Measurements from ENCODE around the gene CXCL10.
"Not testable (repeated sequence)": the region's sequence is repeated elsewhere in the genome, so short reads cannot be mapped to it uniquely, and the experiment has no call there.

The CXCL10 gene

GRCh38 chr4:76024065-76024464 is 768 bp upstream of the CXCL10 start:
- DNase-seq = no peak

DNA sequence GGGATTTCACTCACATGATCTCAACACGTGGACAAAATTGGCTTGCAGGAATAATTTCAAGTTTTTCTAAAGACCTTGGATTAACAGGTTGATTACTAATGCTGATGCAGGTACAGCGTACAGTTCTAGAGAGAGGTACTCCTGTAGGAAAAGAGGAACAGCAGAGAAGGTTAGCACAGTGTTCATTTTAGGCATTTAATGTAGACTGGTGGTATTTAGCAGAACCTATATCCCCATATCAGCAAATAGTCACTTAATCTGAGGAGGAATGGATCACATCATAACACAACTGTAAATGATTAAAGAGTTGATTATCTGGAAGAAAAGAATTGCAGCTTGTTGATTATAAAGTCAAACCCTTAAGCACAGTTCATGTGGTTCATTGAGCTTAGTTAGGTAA is 620 bp downstream of the CXCL10 start:
- DNase-seq = no peak

DNA sequence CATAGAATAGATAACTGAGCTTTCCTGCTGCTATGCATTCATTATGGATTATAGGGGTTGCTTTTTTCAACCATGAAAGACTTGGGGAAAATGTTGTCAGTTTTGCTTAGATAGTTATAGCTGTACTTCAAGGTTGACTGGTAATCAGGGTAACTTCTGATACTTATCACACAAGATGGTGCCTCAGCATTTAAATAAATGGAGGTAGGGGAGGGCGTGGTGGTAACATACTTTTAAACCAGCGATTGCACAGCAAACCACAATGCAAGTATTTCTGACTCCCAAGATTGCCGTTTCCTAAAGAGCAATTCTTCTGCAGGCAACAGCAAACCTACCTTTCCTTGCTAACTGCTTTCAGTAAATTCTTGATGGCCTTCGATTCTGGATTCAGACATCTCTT is 1.3 kb downstream of the CXCL10 start:
- DNase-seq = no peak

DNA sequence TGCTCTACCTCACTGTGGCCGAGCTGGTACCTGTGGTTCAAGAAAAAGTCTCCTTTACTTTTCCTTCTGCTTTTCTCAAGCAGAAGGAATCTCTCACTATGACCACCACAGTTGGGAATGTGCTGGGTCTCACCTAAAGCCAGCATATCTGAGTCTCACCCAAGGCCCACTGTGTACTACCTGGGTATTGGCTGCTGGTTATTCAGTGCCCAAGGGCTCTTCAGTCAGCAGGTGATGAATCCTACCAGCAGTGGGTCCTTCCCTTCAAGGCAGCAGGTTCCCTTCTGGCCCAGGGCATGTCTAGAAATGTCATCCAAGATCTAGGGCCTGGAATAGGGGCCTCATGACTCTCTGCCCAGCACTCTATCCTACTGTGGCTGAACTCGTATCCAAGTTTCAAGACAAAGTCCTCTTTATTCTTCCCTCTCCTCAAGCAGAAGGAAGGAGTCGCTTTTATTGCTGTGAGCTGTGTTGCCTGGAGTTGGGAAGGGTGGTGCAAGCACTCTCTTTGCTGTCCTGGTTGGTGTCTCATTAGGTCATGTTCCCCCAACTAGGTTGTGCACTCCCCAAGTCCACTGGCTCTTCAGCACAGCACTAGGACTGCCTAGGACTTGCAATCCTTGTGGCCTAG is 6.1 kb downstream of the CXCL10 start:
- no peak for DNase-seq

DNA sequence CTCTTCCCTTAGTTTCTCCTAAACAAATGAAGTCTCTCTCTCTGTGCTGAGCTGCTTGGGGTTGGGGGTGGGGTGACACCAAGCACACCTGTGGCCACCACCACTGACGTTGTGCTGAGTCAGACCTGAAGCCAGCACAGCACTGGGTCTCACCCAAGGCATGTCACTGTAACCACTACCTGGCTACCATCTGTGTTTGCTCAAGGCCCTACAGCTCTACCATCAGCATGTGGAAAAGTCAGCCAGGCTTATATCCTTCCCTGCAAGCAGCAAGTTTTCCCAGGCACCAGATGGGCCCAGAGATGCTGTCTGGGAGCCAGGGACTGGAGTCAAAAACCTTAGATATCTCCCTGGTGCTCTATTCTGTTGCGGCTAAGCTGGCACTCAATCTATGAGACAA is 6.9 kb downstream of the CXCL10 start:
- no peak for DNase-seq

DNA sequence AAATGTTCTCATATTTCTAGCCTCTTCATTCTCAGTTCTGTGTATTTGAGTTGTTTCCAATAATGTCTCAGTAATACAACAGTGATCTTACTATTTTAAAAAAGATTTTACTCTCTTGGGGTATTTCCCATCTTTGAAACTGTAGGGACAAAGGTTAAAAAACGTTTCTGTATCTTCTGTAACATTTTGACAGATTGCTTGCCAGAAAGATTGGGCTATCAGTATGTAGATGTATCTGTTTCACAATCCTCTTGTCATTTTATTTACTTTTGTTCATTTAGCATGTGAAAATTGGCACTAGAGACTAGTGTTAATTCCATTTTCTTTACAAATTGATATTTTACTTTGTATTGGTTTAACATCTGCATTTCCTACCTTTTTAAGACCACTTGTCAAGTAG is 9.8 kb downstream of the CXCL10 start:
- no peak for DNase-seq

DNA sequence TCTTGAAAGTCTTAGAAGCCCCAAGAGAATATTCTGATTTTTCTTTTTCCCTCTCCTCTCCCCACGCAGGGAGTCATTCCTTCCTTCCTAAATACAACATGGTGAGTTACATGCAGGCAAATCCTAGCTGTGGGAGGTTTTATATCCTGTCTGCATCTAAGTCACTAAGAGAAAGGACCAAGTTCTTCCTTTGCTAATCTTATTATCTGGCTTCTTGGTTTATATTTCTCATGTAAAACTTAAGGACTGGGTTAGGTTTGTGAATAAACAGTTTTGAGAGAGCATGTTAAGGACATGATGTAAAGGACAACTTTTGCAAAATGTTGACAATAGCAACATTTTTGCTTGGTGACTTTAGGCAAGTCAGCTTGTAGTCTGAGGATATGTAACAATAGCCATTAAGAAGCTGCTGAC is 10.9 kb downstream of the CXCL10 start:
- no peak for DNase-seq

GRCh38 chr4:76011700-76012387 is 11.5 kb downstream of the CXCL10 start:
- DNase-seq = no peak

- DNase-seq = no peak
These were observed 12.2 kb downstream of the CXCL10 start for GRCh38 chr4:76011018-76011670.

DNA sequence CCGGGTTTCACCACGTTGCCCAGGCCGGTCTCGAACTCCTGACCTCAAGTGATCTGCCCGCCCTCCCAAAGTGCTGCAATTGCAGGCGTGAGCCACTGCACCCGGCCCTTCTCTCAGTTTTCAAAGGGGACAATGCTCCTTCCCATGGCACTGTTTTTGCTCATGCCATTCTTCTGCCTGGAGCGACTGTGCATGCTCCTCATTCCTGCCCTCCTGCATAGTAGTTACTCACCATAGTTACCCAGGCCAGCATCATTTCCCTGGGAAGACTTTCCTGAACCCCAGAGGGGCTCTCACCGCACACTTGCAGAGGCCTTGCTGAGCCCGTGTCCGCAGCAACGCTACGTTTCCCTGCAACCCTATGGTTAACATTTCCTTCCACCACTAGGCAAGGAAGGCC is 12.7 kb downstream of the CXCL10 start:
- DNase-seq = no peak

- no peak for DNase-seq
These were observed 14.0 kb downstream of the CXCL10 start for GRCh38 chr4:76009311-76009710.

GRCh38 chr4:76007089-76007862 is 16.0 kb downstream of the CXCL10 start, which contains the start of gene CXCL9:
TSS of gene CXCL9 (minus strand) at chr4:76007509. CDS start at chr4:76007449, 60 bp downstream.
- DNase-seq = no peak

DNA sequence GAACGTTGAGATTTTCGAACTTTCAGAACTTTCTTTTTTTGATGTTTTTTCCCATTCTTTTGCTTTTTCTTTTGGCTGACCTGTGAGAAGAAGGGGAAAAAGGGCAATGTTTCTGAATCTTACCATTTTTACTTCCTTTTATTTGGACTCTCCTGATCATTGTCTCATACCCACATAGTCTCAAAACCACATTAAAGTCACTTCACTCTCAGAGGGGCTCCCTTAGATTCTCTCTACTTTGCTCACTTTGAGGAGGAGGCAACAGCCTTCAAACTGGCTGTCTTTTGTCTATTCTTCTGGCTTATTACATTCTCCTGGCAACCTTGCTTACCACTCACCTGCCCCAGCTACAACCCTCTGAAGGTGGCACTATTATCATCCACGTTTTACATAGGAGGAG is 19.7 kb downstream of the CXCL10 start:
- DNase-seq = no peak

- DNase-seq = no peak
These were observed 20.3 kb downstream of the CXCL10 start for GRCh38 chr4:76003035-76003434.

DNA sequence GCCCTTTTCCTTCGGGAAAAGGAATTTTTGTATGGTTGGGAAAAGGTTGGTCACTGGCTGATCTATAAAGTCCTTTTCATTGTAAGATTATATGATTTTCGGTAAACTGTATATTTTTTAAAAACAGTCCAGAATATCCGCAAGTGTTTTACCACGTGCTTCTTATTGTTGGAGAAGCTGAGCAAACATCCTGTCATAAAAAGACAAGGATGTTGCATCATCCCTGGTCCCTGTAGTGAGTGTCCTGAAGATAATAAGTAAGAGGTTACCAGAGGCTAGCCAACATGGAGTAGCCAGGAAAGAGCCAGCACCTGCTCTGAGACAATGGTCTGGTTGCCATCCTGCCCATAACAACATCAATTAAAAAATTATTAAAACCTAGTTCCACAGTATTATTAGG is 21.1 kb downstream of the CXCL10 start:
- no peak for DNase-seq

DNA sequence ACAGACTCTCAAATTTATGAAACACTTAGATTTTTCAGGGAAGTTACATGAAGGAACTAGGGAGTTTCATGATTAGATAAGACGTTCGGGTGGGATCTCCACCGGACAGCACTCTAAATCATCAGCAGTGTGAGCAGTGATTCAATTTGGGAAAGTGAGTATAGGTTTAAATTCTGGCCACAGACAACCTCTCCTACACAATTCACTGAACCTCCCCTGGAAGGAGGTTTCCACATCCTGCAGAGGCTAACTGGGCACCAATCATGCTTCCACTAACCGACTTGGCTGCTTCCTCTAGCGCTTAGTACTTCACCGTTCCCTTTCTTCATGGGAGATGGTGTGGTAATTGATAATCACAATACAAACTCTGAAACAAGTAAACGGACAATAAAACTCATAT is 21.6 kb downstream of the CXCL10 start:
- no peak for DNase-seq

DNA sequence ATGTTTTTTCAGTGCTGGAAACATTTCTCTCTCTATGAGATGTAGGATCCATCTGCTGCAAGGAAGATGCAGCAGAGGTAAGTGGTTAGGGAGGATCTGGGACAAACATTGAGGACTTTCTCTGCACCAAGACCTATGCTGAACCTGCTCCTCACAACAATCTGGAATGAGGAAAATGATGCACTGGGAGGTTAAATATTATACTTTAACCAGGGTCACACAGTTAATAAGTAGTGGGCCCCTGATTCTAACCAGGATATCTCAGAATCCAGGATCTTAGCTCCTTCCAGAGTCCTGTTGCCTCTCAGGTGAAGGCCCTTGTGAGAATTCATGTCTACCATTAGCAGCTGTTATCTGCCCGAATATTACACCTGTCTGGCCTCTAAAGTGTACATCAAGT is 23.0 kb downstream of the CXCL10 start:
- DNase-seq = no peak

DNA sequence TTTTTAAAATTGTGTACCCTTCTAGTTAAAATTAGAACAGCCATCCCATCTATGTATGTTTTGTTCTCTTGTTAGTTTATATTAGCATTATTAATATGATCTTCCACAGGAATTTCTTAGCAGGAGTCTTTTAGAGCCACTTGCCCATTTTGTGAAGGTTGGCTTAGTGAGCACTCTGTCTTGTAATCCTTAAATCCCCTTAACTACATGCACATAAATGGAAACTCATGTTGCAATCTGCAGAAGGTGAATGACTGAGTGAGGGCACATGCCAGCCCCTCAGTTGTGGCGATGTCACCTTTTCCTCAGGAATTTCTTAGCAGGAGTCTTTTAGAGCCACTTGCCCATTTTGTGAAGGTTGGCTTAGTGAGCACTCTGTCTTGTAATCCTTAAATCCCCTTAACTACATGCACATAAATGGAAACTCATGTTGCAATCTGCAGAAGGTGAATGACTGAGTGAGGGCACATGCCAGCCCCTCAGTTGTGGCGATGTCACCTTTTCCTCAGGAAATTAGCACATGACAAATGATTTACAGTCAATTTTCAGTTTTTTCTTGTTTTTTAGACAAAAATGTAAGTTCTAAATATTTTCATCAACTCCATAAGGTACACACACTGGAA is 24.7 kb downstream of the CXCL10 start:
- not testable (repeated sequence) for DNase-seq

DNA sequence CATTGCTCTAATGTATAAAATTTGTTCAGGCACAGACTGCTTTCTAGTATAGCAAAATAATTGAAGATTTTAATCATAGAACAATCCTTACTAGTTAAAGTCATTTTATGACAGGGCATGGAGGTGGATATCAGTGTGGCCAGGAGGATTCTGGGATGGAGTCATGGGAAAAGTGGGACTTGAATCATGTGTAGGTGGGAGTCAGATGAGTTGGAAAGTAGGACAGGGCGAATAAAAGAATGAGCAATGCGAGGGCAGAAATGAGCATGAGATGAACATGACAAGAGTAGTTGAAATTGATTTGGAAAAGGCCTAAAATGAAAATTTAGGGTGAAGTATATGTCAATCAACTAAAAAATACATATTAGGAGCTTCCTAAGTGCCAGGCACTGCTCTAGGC is 25.4 kb downstream of the CXCL10 start:
- DNase-seq = no peak

GRCh38 chr4:75997081-75997480 is 26.2 kb downstream of the CXCL10 start:
- no peak for DNase-seq

DNA sequence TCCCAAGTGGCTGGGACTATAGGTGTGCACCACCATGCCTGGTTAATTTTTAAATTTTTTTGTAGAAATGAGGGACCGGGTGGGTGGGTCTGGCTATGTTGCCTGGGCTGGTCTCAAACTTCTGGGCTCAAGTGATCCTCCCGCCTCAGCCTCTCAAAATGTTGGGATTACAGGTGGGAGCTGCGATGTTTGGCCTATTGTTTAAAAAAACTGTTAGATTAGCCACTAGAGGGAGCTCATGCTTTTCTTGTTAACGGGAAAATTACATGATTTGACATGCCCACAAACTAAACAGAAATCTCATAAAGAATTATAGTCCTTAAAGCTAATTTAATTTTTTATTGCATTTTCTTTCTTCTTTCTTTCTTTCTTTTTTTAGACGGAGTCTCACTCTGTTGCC is 27.6 kb downstream of the CXCL10 start:
- DNase-seq = no peak

DNA sequence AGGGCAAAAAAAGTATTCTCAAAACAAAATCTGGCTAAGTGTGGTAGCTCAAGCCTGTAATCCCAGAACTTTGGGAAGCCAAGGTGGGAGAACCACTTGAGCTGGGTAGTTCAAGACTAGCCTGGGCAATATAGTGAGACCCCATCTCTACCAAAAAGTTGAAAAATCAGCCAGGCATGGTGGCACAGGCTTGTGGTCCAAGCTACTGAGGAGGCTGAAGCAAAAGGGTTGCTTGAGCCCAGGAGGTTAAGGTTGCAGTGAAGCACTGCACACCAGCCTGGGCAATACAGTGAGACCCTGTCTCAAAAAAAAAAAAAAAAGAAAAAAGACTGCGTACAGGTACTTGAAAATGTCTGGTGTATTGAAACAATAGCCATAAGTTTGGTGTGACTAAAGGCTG is 30.8 kb downstream of the CXCL10 start:
- no peak for DNase-seq

Data from activated CD4-positive, alpha-beta T cell treated with anti-CD3 and anti-CD28 coated beads, Interleukin-2, amount 50 U/mL, for 4 hours (primary cell).